GM12878 (cell line): ENCODE measurements around the gene PRR35. TPM values are rescaled to one million over a fixed set of nuclear protein-coding genes. Genes with fewer than 3 reads are reported as not detected.

Source experiments
- CBFB ChIP-seq: IDR thresholded peaks from 2 replicates; pipeline ENCODE4 v1.6.1; 2016; ENCODE audit warnings: antibody characterized with exemption, low read depth
- CEBPZ ChIP-seq: fragments of 150-350 bp; IDR thresholded peaks from 2 replicates; pipeline ENCODE4 v1.6.1; 2016; ENCODE audit warnings: low read depth, low read length
- CHD1 ChIP-seq: IDR thresholded peaks from 2 replicates; pipeline ENCODE4 v1.6.1; 2012; ENCODE audit warnings: low read depth, low read length, improper control_type of control experiment
- CTCF ChIP-seq, 3 experiments: IDR thresholded peaks in 2 of 3; conservative IDR thresholded peaks in 1 of 3; 2 replicates each; pipeline ENCODE4 v1.5.1; 2011; ENCODE audit warnings: low read depth in 3 of 3, low read length in 3 of 3, mild to moderate bottlenecking in 3 of 3, control low read depth in 2 of 3, moderate library complexity in 2 of 3, inconsistent platforms in 1 of 3, mixed read lengths in 1 of 3; ENCODE audit not compliant: control insufficient read depth in 2 of 3, insufficient read depth in 1 of 3; ENCODE audit errors: extremely low read depth in 1 of 3
- GABPA ChIP-seq: IDR thresholded peaks from 2 replicates; pipeline ENCODE4 v1.6.1; 2014; ENCODE audit warnings: antibody characterized with exemption, low read depth, mild to moderate bottlenecking, inconsistent platforms
- HCFC1 ChIP-seq: fragments of 150-350 bp; IDR thresholded peaks from 2 replicates; pipeline ENCODE4 v1.6.1; 2014; ENCODE audit warnings: low read length
- IKZF2 ChIP-seq, 2 experiments: fragments of 450-650 bp; IDR thresholded peaks; 2 replicates each; pipeline ENCODE4 v1.6.1; 2017; ENCODE audit warnings: mild to moderate bottlenecking in 2 of 2, moderate library complexity in 2 of 2
- IRF5 ChIP-seq: fragments of 450-650 bp; IDR thresholded peaks from 2 replicates; pipeline ENCODE4 v1.6.1; 2017; ENCODE audit warnings: borderline replicate concordance
- MXI1 ChIP-seq: fragments of 150-350 bp; IDR thresholded peaks from 2 replicates; pipeline ENCODE4 v1.6.1; 2011; ENCODE audit warnings: low read depth, mild to moderate bottlenecking, inconsistent platforms, low read length, improper control_type of control experiment
- NR2C2 ChIP-seq: IDR thresholded peaks from 2 replicates; pipeline ENCODE4 v1.6.1; 2011; ENCODE audit warnings: borderline replicate concordance, low read depth; ENCODE audit not compliant: control insufficient read depth, insufficient read length
- POLR2AphosphoS5 ChIP-seq: IDR thresholded peaks from 2 replicates; pipeline ENCODE4 v1.6.1; 2011; ENCODE audit warnings: mild to moderate bottlenecking, low read length, inconsistent platforms
- RELB ChIP-seq: fragments of 450-650 bp; IDR thresholded peaks from 2 replicates; pipeline ENCODE4 v1.6.1; 2017; ENCODE audit warnings: low read depth, mild to moderate bottlenecking, moderate library complexity
- SKIL ChIP-seq: fragments of 450-650 bp; IDR thresholded peaks from 2 replicates; pipeline ENCODE4 v1.6.1; 2017; ENCODE audit warnings: mild to moderate bottlenecking, low read depth, inconsistent platforms; ENCODE audit not compliant: poor library complexity, severe bottlenecking
- SREBF1 ChIP-seq: IDR thresholded peaks from 2 replicates; pipeline ENCODE4 v1.6.1; 2012; ENCODE audit warnings: mild to moderate bottlenecking, low read length
- STAT1 ChIP-seq: fragments of 450-650 bp; conservative IDR thresholded peaks from 2 replicates; pipeline ENCODE4 v1.6.1; 2014; ENCODE audit warnings: antibody characterized with exemption, mild to moderate bottlenecking
- USF2 ChIP-seq: IDR thresholded peaks from 2 replicates; pipeline ENCODE4 v1.6.1; 2011; ENCODE audit warnings: low read depth, low read length, improper control_type of control experiment, borderline replicate concordance
- ZZZ3 ChIP-seq: IDR thresholded peaks from 2 replicates; pipeline ENCODE4 v1.6.1; 2011; ENCODE audit warnings: low read depth; ENCODE audit not compliant: control insufficient read depth, insufficient read length
- polyA plus RNA-seq, 11 experiments: library from polyadenylated mRNA; depleted of rRNA in 4 of 11; unstranded in 6 of 11; stranded (reverse) in 5 of 11; fragments of >200 nt; fragmentation: Nextera tagmentation in 4 of 11; fragmentation: Illumina TruSeq in 1 of 11; extraction: Ambion mirVana in 4 of 11; extraction: Trizol in 1 of 11; gene quantifications; 1 replicate in 1 of 11; 2 replicates in 10 of 11; pipeline versions ENCODE4 v1.2.1 to v1.2.3, GENCODE V29; 2011 to 2016; ENCODE audit warnings: inconsistent platforms in 2 of 11, missing spikeins in 2 of 11, low read depth in 1 of 11
- total RNA-seq, 4 experiments: library from RNA; depleted of rRNA in 3 of 4; stranded (reverse); fragments of >200 nt in 3 of 4; fragmentation: Illumina TruSeq in 1 of 4; extraction: Trizol in 1 of 4; gene quantifications; 2 replicates each; pipeline versions ENCODE4 v1.2.1 to v1.2.3, GENCODE V29; 2013 to 2021

Gene PRR35
- total and polyA plus RNA-seq, 10 of the 15 experiments (the other 5 are each of a cell fraction or from before 2014, with no cell fraction given): not detected

- peak; percentile 49 for TF ChIP-seq SKIL
- no peak for TF ChIP-seq CBFB
- no peak for TF ChIP-seq NR2C2
- peak in 1 of 2 experiments; percentile 77; a peak in 2 of 4 replicates for TF ChIP-seq IKZF2 (IDR thresholded peaks at IDR 0.05)
- 0 out of 2 replicates have a peak, but pooled peaks have one; percentile 44 for TF ChIP-seq POLR2AphosphoS5
- TF ChIP-seq MXI1: 0 out of 2 replicates have a peak, but pooled peaks have one; percentile 14
- TF ChIP-seq CTCF (IDR thresholded peaks at IDR 0.05 in 2 of 3, conservative IDR thresholded peaks at IDR 0.05 in 1 of 3; ENCODE audit: control insufficient read depth in 2 of 3, extremely low read depth in 1 of 3, insufficient read depth in 1 of 3, low read depth in 3 of 3, low read length in 3 of 3): peak in 2 of 3 experiments; percentile 22 to 52; a peak in 3 of 6 replicates
- peak; percentile 38; the same call in 1 of the 2 replicates for TF ChIP-seq HCFC1
- TF ChIP-seq STAT1: no peak; the same call in 1 of the 2 replicates
- no peak for TF ChIP-seq IRF5
- TF ChIP-seq GABPA: no peak
- TF ChIP-seq CHD1: peak; percentile 84; the same call in 1 of the 2 replicates
- 0 out of 2 replicates have a peak, but pooled peaks have one; percentile 31 for TF ChIP-seq SREBF1
- no peak for TF ChIP-seq USF2
- no peak for TF ChIP-seq ZZZ3
- TF ChIP-seq CEBPZ: no peak
- TF ChIP-seq RELB: peak; percentile 64; the same call in 1 of the 2 replicates
Measured at GRCh38 chr16:525520-526180, 34.5 kb upstream of the PRR35 start (continued).
